Dermis blood vessel endothelial cell (primary cell): ENCODE measurements around the gene TBC1D22A. TPM values are rescaled to one million over a fixed set of nuclear protein-coding genes. Genes with fewer than 3 reads are reported as not detected.
"Not testable (repeated sequence)": the region's sequence is repeated elsewhere in the genome, so short reads cannot be mapped to it uniquely, and the experiment has no call there.

ENCODE experiments used
- DNase-seq: peaks from one replicate; pipeline ENCODE4 v3.0.0; 2010
- total RNA-seq: library from RNA; depleted of rRNA; stranded (reverse); fragments of >200 nt; gene quantifications from 2 replicates; pipeline ENCODE4 v1.2.3, GENCODE V29; 2014

The TBC1D22A gene, protein sequence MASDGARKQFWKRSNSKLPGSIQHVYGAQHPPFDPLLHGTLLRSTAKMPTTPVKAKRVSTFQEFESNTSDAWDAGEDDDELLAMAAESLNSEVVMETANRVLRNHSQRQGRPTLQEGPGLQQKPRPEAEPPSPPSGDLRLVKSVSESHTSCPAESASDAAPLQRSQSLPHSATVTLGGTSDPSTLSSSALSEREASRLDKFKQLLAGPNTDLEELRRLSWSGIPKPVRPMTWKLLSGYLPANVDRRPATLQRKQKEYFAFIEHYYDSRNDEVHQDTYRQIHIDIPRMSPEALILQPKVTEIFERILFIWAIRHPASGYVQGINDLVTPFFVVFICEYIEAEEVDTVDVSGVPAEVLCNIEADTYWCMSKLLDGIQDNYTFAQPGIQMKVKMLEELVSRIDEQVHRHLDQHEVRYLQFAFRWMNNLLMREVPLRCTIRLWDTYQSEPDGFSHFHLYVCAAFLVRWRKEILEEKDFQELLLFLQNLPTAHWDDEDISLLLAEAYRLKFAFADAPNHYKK
- 19.4 and 23.8 TPM in 2 replicates for total RNA-seq

- DNase-seq, result peak; percentile 97
Observed at GRCh38 chr22:46762238-46763050, at the start of gene TBC1D22A. Gene TBC1D22A (plus strand): TSS chr22:46762650. CDS start chr22:46762787, 137 bp downstream.

- DNase-seq, result peak; percentile 57
Observed at GRCh38 chr22:46714550-46714949, 47.9 kb upstream of the TBC1D22A start.

DNA sequence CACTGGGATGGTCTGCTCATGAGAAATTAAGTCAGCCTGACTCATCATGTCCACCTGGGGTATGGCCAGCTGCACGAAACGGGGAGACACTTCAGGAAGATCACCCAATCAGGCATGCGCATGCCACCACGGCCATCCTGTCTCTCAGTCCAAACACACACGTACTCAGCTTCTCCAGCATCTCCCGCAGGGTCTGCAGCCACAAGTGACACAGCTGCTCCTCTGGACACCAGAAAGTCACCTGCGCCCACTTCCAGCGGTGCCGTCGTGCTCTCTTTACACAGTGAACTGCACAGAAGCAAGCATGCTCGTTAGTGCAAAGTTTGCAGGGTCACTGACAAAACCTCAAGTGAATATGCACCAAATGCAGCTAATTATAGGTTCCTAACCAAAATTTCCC lies 42.5 kb upstream of the TBC1D22A start:
- no peak for DNase-seq

GRCh38 chr22:46721501-46722085 lies 40.9 kb upstream of the TBC1D22A start:
- DNase-seq, result no peak

DNA sequence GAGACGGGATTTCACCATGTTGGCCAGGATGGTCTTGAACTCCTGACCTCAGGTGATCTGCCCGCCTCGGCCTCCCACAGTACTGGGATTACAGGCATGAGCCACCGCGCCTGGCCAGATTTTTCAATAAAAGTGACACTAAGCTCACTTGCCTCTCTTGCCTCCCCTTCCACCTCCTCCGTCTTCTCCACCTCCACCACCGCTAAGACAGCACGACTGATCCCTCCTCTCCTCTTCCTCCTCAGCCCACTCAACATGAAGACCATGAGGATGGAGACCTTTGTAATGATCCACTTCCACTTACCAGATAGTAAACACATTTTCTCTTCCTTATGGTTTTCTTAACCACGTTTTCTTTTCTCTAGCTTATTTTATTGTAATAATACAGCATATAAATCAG lies 38.6 kb upstream of the TBC1D22A start:
- DNase-seq, result no peak

DNA sequence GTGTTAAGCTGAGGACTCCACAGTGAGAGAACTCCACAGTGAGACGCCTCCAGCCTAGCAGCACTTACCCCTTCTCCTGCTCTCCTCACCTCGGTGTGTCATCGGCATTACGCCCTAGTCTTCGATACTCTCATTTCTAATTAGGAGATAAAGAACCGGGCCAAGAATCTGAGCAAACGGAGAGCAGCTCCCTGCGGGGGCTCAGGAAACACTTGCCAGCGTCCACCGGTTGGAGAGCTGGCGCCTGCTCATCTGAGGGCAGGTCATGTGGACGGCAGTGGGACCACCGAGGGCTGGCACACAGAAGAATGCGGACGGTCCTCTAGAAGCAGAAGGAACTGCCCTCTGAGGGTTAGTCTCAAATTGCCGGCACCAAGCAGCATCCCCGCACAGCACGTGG lies 37.4 kb upstream of the TBC1D22A start:
- DNase-seq, result no peak

DNA sequence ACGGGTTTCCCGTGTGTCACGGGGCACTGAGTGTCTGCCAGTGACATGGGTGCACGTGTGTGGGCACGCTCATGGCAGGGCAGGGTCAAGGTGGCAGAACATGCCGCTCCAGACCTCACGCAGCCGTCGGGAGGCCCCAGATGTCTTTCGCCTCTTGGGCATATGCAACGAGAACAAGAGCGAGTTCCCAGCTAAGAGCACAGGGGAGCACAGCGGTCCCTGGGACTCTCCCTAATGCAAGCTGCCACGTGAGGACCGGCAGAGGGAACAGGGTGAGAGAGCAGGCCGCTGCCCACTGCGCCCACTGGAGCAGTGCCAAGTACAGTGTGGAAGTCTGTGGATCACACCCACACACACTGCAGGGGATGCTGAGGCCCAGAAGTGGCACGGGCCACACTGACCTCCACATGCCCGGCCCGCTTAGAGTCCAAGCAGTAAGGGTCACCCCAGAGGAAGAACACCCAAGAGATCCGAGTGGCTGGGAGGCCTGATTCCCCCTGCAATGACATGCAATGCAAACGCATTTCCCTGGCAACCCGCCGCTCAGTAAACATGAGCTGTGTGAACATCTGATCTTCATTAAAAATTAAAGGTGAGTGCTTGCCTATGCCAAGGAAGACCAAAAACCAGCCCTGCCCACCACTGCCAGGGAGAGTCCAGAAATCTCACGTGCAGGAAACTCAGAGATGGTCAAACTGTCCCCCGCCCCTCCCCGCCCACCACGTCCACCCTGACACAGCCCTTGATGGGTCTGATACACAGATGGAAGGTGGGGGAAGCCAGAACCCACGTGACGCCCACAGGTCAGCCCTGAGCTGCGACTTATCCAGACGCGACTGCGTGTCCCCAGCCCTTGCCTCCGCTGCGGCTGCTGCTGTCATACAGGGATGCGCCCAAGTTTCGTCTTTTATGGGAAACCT lies 36.1 kb upstream of the TBC1D22A start:
- no peak for DNase-seq

GRCh38 chr22:46726986-46727317 lies 35.5 kb upstream of the TBC1D22A start:
- DNase-seq, result no peak

DNA sequence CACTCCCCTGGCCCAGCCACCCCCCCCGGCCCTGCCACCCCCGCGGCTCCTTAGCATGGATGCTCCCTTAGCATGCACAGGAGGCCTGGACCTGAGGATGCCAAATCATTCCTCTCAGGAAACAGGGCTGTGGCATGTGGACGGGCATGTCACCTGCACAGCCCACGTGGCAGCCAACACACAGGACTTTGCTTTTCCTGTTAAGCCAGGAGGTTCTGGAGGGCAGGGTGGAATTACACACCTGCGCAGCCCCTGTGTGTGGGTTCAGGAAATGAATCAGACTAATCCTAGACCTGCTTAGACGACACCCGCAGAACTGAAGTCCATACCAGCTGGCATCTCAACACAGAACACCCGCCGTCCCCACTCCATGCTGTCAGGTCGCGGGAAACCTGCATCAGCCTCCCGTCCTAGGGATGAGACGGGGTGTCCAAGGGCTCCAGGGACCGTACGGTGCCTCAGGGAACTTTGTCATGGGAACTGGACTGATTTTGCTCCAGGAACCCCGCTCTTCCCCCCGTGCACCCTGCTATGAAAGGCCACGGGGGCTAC lies 34.6 kb upstream of the TBC1D22A start:
- peak; percentile 28 for DNase-seq

GRCh38 chr22:46728470-46728869 lies 34.0 kb upstream of the TBC1D22A start:
- no peak for DNase-seq

DNA sequence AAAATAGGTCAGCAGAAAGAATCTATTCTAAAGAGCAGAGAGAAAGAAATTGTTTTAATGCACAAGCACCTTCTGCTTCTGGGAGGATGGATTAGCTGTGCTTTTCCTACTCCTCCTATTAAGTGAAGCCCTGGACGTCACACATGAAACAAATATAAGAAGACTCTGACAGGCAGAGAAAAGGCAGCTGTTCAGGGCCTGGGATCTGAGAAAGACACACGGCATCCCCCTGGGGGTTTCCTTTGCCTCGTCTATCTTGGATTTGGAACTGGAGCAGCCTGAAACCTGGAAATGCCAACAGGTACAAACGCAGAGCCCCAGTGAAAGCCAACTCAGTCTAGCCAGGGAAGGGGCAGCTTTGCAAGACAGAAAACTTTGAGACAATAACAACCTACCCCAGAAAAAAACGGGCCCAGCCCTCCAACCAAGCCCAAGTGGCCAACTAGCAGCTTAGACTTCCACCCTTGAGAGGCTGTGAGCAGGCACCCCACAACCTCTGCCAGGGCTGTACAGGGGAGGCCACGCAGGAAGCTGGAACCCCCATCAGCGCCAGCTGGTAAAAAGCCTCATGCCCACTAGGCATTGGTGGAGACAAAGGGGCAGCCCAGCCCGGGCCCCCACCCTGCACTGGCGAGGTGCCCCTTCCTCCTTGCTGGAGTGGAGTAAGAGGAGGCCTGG lies 31.7 kb upstream of the TBC1D22A start:
- DNase-seq, result no peak

GRCh38 chr22:46731246-46732040 lies 31.0 kb upstream of the TBC1D22A start:
- DNase-seq, result no peak

- DNase-seq, result no peak
Observed at GRCh38 chr22:46732041-46732379, 30.4 kb upstream of the TBC1D22A start.

GRCh38 chr22:46732513-46732912 lies 29.9 kb upstream of the TBC1D22A start:
- no peak for DNase-seq

DNA sequence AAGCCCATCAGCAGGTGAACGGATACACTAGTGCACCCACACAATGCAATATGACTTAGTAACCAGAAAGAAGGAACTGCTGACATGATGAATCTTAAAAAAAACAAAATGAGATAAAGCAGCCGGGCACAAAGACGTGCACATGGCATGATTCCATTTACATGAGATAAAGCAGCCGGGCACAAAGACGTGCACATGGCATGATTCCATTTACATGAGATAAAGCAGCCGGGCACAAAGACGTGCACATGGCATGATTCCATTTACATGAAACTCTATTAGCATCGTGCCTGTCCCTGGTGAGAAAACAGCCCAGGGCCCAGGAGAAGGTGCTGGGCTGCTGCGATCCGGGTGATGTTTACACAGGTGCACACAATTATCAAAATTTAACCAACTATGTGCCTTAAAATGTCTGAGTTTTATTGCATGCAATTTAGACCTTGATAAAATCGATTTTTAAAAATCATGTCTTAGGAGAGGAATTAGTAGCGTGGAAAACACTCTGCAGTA lies 28.2 kb upstream of the TBC1D22A start:
- not testable (repeated sequence) for DNase-seq

GRCh38 chr22:46734830-46735453 lies 27.5 kb upstream of the TBC1D22A start:
- peak; percentile 69 for DNase-seq

DNA sequence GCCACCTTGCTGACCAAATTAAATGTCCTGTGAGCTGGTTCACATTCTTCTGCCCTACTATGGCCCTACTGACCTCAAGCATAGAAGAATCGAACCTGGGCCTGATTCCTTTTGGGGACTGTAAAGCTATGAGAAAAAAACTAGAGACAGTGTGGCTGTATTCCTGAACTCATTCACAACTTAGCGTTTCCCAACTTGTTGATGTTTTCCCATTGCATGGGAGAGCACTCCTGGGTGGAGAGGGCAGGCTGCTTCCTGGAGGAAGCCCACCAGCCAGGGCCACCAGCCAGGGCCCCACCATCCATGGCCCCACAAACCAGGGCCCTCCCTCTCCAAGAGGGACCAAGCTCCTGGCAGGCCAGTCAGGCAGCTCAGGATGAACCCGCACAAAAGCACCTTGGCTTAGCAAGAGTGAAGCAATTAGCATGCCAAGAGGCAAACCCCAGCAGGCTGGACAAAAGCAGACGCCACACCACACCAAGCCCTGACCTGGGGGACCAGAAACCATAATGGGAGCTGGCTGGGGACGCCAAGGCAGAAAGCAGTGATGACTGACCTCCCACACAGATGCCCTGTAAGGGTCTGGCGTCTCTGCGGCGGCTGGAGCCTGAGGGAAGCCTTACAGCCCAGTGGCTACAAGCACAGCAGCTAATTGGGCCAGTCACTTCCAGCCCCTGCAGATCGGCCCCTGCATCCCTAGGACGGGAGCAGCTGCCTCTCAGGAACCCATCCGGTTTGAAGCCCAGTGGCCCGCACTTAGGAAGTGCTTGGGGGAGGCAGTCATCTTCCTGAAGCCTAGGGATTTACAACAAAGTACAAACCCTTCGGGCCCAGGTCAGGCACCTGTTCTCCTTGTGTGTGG lies 26.5 kb upstream of the TBC1D22A start:
- DNase-seq, result peak; percentile 92

- DNase-seq, result no peak
Observed at GRCh38 chr22:46736705-46737104, 25.7 kb upstream of the TBC1D22A start.
